ENCODE measurements around the gene FALEC.

GRCh38 chr1:150493175-150493574, 22.4 kb upstream of the FALEC start:
- TF ChIP-seq CTCF (IDR thresholded peaks at IDR 0.05), result no peak
- no peak for TF ChIP-seq POLR2A (IDR thresholded peaks at IDR 0.05)
